SH-SY5Y (cell line): ENCODE measurements around the gene CDK11A.
"Not testable (repeated sequence)": the region's sequence is repeated elsewhere in the genome, so short reads cannot be mapped to it uniquely, and the experiment has no call there.

Experiments used
- GATA2 ChIP-seq: IDR thresholded peaks from 2 replicates; pipeline ENCODE4 v1.6.1; 2011; ENCODE audit warnings: mild to moderate bottlenecking, low read depth, low read length
- GATA3 ChIP-seq: IDR thresholded peaks from 2 replicates; pipeline ENCODE4 v1.6.1; 2011; ENCODE audit warnings: low read depth, mild to moderate bottlenecking, low read length, moderate library complexity

CDK11A gene

GRCh38 chr1:1671365-1672119 is 52.6 kb downstream of the CDK11A start:
- TF ChIP-seq GATA2 (no peak), GATA3 (no peak)

DNA sequence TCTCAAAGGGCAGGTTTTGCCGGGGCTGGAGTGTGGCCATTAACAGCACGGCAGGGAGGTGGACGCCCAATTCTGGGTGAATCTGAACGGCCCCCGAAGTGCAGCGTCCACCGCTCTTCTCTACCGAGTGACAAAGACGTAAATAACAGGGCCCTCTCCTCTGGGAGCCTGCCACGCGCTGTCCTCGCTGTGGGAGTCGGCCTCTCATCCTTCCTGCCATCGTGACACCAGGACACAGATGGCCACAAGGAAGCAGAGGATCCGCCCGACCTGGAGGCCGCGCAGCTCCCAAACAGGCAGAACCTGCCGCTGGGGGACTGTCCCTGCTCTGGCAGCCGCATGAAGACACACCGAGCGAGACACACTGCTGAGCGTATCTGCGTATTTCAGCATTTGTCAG is 53.3 kb downstream of the CDK11A start:
- TF ChIP-seq GATA3 = no peak
- TF ChIP-seq GATA2 = no peak

- TF ChIP-seq GATA3 (no peak), GATA2 (no peak)
Observed at GRCh38 chr1:1669468-1670440, 54.4 kb downstream of the CDK11A start.

- no peak for TF ChIP-seq GATA3
- TF ChIP-seq GATA2 = no peak
Observed at GRCh38 chr1:1666526-1666925, 57.6 kb downstream of the CDK11A start.

DNA sequence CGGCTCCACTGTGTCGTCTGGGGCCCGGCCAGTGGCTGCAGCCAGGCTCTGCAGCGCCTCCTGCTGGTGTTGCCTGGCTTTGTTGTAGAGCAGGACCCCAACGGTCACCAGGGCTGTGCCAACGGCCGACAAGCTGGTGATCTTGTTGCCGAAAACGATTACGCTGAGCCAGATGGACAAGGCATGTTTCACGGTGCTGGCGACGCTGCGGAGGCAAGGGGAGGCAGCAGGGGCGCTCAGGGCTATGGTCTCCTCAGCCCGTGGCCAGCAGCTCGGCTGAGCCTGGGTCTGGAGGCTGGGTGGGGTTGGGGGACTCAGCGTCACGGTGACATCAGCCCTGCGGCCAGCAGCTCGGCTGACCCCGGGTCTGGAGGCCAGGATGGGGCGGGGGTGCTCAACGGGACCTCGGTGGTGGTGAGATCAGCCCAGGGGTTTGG is 58.3 kb downstream of the CDK11A start:
- TF ChIP-seq GATA2 (no peak), GATA3 (no peak)

GRCh38 chr1:1664941-1665814 is 59.0 kb downstream of the CDK11A start:
- TF ChIP-seq GATA3 = no peak
- TF ChIP-seq GATA2 = no peak

DNA sequence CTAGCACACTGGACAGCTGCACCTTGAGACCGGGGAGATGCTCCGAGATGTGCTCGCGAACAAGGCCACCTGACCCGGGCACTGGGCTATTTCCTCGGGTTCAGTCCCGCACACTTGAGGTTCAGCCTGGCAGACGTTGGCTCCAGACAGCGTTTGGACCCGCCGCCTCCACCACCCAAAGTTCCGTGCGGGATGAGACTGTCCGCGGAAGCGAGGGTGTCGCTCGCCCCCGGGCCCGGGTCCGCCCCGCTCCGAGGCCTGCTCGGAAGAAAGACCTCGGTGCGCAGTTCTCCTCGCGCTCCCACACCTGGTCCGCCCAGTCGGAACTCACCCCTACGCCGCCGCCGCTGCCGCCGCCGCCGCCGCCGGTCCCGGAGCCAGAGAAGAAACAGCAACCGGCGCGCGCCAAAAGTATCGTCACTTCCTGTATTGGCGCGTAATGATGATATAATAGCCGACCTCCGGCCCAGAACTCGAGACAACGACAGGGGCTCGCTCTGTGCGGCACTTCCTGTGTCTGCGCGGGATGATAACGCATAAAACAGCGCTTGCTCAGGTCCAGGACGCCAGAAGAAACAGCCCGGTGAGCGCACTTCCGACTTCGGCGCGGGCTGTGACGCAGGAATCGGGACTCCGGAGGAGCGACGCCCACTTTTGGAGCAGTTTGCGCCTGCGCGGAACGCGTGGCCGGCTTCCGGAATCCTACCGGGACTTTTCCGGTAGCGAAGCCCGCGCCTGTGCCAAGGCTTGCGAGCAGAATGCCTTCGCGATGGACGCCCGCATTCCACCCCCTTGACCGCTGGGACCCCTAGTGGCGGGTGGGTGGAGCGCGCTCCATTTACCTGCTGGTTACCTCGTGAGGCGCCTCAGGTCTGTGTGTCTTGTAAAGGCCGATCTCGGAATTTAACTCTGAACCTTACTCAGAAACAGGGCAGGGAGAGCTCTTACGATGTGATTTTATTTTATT is 65.3 kb downstream of the CDK11A start, which contains the start of gene CDK11B:
CDK11B (minus strand) TSS at position 422 of the 967 bp plus-strand sequence. CDS start 1,519 bp downstream, outside the sequence.
- not testable (repeated sequence) for TF ChIP-seq GATA2, GATA3
